ENCODE data around the gene CPA1.

Gene CPA1

GRCh38 chr7:130379921-130380860 is at the start of gene CPA1:
Gene CPA1 (plus strand): TSS chr7:130380494. CDS start chr7:130380521, 27 bp downstream.
- no peak for DNase-seq (ENCODE audit: low read depth)

- no peak for DNase-seq (ENCODE audit: low read depth)
These were observed 47.8 kb upstream of the CPA1 start for GRCh38 chr7:130332259-130333053.

GRCh38 chr7:130333832-130334231 is 46.5 kb upstream of the CPA1 start:
- DNase-seq (ENCODE audit: low read depth), result no peak

- DNase-seq (ENCODE audit: low read depth), result no peak
These were observed 46.0 kb upstream of the CPA1 start for GRCh38 chr7:130334274-130334673.

DNA sequence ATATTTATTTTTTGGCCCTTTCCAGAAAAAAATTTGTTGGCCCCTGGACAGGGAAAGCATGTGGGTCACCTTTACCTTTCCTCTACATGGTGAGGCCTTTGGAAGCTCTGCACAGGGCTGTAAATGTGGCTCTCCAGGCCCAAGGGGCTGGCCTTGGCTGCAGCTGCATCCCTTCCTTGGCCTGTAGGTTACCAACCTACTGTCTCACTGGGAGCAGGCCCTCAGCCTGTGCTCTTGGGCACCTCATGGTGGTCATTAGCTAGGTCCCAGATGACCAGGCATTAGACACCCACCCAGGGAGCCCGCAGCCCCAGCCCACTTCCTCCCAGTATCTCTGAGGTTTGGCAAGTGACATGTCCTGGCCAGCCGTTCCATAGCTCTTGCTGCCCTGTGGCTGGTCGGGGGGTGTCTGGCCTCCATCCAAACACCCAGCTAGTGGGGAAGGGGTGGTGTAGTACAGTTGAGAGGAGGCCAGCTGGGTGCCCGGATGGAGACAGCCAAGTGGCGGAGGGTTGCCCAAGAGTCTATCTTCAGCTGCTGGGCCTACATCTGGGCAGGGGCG is 42.8 kb upstream of the CPA1 start:
- no peak for DNase-seq (ENCODE audit: low read depth)

DNA sequence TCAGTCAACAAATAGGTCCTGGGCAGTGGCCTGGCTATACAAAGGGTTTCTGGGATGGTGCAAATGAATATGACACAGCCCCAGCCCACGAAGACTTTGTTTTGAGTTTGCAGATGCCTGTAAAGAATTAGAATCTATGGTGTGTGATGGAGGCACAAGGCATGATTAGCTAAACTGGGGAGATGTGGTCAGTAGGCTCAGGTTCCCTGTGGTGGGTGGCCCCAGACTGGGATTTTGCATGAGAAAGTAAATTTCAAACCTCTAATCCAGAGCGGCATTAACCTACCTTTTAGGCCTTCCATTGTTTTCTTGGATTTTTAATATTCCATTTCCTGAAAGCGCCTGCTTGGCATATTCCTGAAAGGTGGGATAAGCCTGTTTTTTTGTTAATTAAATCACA is 42.1 kb upstream of the CPA1 start:
- DNase-seq (ENCODE audit: low read depth), result no peak

DNA sequence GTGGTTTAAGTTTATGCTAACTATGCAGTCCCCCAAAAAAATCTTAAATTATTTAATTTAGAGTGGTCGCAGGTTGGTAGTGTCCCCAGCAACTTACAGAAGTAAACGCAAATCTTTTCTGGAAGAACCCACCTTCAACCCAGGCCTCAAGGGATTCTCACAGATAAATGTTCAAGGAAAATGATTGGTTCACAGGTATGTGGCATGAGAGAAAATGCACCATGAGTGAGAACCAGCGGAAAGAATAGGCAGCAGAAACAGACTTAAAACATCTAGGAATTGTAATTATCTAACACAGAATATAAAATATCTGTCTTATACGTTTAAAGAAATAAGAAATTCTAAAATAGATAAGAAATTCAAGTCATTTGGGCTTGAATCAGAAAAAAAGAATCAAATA is 38.4 kb upstream of the CPA1 start:
- DNase-seq (ENCODE audit: low read depth), result no peak

- DNase-seq (ENCODE audit: low read depth), result no peak
These were observed 37.5 kb upstream of the CPA1 start for GRCh38 chr7:130342701-130343380.

- DNase-seq (ENCODE audit: low read depth), result no peak
These were observed 35.9 kb upstream of the CPA1 start, which contains the start of gene CPA5 for GRCh38 chr7:130344271-130344866. Gene CPA5 (plus strand): TSS chr7:130344816. CDS start chr7:130346486, 1,670 bp downstream.

DNA sequence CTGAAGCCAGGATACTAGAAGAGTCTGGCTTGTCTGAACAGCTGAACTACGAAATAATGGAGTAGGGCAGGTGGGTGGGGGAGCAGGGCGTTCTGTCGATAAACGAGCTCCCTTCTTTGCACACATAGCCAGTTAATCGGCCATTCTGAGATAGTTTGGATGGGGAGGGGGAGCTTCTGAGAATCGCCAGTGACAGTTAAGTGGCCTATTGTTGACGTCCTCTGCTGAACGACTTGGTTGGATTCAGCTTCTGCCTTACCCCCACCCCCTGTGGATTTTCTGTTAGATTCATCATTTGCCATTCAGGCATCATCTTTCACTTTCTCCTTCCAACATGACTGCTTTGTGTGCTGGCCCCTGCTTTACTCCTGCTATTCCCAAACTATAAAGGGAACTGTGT is 35.2 kb upstream of the CPA1 start:
- DNase-seq (ENCODE audit: low read depth), result no peak

- no peak for DNase-seq (ENCODE audit: low read depth)
These were observed 34.6 kb upstream of the CPA1 start for GRCh38 chr7:130345725-130346124.

DNA sequence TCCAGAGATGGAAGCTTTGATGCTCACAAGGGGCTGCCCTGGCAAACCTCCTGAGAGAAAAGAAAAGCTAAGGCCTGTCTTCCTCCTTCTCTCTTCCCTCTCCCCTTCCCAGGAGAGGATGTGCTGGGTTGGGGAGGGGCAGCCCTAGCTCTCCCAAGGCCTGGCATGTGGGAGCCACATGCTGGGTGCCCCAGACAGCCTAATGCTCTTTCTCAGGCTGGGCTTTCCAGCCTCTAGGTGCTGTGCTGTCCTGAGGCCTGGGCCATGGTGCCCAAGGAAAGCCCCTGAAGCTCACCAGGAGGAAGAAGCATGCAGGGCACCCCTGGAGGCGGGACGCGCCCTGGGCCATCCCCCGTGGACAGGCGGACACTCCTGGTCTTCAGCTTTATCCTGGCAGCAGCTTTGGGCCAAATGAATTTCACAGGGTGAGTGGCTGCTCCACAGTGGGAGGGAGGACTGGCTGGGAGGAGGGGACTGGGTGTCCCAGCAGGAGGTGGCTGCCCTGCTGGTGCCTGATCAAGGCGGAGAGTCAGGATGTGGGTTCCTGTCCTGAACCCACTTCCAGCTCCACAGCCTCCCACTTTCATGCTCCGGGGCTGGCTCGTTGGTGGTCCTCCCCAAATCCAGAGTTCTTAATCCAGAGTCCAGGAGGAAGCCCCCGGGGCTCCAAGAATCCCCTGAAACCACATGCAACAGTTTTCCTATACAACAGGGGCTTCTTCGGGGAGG is 34.0 kb upstream of the CPA1 start:
- no peak for DNase-seq (ENCODE audit: low read depth)

DNA sequence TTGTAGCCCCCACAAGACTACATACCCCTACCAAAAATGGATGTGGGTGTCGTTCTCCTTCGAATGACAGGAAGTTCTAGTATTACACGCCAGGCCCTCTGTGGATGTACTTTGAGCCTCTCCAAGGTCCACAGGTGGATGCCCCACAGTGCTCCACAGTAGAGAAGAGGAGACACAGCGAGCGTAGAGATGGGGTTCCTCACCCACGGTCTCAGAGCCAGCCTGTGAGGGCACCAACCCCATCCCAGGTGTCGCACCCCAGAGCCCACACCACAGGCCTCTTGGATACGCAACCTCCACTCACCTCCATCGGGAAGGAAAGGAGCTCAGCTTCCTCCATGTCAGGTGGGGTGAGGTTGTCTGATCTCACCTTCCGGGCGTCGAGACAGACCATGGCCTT is 33.4 kb upstream of the CPA1 start:
- no peak for DNase-seq (ENCODE audit: low read depth)

DNA sequence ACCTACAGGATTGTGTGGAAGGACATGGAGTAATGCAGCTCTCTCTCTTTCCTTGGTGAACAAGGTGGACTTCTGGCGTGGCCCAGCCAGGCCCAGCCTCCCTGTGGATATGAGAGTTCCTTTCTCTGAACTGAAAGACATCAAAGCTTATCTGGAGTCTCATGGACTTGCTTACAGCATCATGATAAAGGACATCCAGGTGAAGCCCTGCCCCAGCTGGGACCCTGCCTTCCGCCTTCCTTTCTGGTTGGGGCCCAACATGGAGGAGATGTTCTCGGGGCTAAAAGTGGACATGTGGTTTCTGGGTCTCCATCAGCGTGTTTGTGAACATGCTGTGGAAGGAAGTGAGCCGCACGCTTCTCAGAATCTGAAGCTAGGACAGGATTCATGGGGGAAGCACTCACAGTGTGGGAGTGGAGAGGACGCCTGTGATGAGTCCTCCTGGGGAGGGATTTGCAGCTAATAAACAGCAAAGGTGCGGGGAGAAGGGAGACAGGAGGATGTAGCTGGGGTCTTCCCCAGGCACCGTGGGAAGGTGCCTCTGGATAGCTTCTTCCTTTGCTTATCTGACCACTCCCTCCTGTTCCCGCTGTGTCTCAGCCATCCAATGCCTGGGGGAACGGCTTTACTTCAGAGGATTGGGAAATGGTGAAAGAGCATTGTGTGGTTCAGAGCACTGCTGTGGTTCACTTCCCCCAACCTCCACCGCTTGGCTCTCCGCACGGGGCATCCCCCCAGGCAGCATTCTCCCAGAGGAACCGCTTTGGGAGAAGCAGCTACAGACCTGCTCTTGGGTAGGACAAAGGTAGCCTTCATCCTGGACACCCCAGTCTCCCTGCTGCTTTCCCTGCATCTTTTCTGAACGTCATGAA is 30.1 kb upstream of the CPA1 start:
- DNase-seq (ENCODE audit: low read depth), result no peak

- no peak for DNase-seq (ENCODE audit: low read depth)
These were observed 29.1 kb upstream of the CPA1 start for GRCh38 chr7:130350945-130351790.

DNA sequence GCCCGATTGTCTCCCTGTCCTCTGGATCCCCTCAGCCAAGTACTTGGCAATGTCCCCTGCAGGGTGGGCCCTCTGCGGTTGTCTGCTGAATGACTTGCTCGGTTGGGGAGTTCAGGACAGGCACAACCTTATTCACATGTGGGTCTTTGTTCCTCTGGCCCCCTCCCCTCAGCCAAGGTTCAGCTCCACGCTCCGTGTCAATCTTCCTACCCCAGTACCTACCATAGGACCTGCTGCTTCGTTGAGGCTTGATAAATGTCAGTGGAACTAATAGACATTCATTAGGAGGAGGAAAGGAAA is 28.6 kb upstream of the CPA1 start:
- DNase-seq (ENCODE audit: low read depth), result no peak

DNA sequence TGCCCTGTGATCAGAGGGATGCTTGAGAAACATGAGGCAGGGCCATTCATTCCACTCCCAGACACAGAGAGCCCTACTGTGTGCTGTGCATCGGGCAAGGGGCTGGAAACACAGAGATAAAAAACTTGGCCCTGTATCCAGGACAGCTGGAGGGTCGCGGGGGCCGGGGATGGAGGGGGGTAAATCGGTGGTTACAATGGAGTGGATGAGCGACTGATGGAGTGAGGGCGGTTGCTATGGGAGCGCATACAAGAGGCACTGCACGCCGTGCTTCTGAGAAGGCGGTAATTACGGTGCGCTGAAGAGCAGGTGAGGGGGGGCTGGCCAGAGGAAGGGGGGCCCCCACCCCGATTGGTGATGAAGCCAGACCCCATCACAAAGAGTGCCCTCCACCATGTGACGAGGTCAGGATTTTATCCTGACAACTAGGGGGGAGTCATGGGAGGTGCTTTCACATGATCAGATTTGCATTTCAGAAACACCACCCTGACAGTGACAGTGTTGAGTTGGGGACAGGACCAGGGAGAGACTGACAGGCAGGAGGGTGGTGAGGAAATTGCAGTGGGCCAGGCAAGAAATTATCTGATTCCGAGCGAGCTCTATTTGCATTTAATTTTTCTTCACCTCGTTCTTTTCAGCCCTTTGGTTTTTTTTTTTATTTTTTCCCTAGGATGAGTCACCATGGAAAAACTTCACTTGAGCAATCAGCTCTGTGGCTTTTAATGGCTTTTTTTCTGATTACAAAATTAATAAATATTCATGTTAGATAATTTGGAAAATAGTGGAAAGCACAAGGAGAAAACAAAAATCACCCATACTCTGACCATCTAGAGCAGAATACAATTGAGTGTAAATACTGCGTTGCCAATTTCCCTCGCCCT is 27.9 kb upstream of the CPA1 start:
- no peak for DNase-seq (ENCODE audit: low read depth)

- no peak for DNase-seq (ENCODE audit: low read depth)
These were observed 27.1 kb upstream of the CPA1 start for GRCh38 chr7:130353196-130353595.
